Prostate gland (tissue), 2 donors: ENCODE data around the gene ALOX5AP.

Experiments
- CTCF ChIP-seq, 4 experiments: fragments of 200-600 bp in 2 of 4; fragments of 450-650 bp in 2 of 4; sonication (generic) in 2 of 4; IDR thresholded peaks; 1 replicate in 3 of 4; 2 replicates in 1 of 4; pipeline ENCODE4 v1.5.1; 2016 to 2019; ENCODE audit warnings: antibody characterized with exemption in 4 of 4, mild to moderate bottlenecking in 2 of 4, moderate library complexity in 2 of 4
- POLR2AphosphoS5 ChIP-seq: sonication (generic); formaldehyde crosslinking; IDR thresholded peaks from one replicate; pipeline ENCODE4 v1.6.1; 2017; ENCODE audit warnings: antibody characterized with exemption

- TF ChIP-seq CTCF (IDR thresholded peaks at IDR 0.05) (no peak), POLR2AphosphoS5 (no peak)
Measured at GRCh38 chr13:30710442-30710841, 24.9 kb upstream of the ALOX5AP start.
